GM12878 (cell line): ENCODE results near the gene SLC25A44. TPM values are rescaled to one million over a fixed set of nuclear protein-coding genes. Genes with fewer than 3 reads are reported as not detected.
A peak's percentile ranks its signal among the peaks of the same experiment; 100 is the strongest.

Source experiments
- BHLHE40 ChIP-seq, 2 experiments: fragments of 450-650 bp in 1 of 2; IDR thresholded peaks; 2 replicates each; pipeline ENCODE4 v1.6.1; 2011 to 2017; ENCODE audit warnings: low read depth in 2 of 2, borderline replicate concordance in 1 of 2, improper control_type of control experiment in 1 of 2, low read length in 1 of 2, mild to moderate bottlenecking in 1 of 2
- CHD4 ChIP-seq: fragments of 200-600 bp; sonication (generic); IDR thresholded peaks from 2 replicates; pipeline ENCODE4 v1.6.1; 2016; ENCODE audit warnings: mild to moderate bottlenecking
- CUX1 ChIP-seq: IDR thresholded peaks from 2 replicates; pipeline ENCODE4 v1.6.1; 2012; ENCODE audit warnings: improper control_type of control experiment, low read depth, low read length; ENCODE audit not compliant: insufficient replicate concordance
- HDGF ChIP-seq: fragments of 450-650 bp; IDR thresholded peaks from 2 replicates; pipeline ENCODE4 v1.6.1; 2016; ENCODE audit warnings: antibody characterized with exemption
- IRF5 ChIP-seq: fragments of 450-650 bp; IDR thresholded peaks from 2 replicates; pipeline ENCODE4 v1.6.1; 2017; ENCODE audit warnings: borderline replicate concordance
- KLF5 ChIP-seq: fragments of 450-650 bp; IDR thresholded peaks from 2 replicates; pipeline ENCODE4 v1.6.1; 2014; ENCODE audit warnings: mild to moderate bottlenecking; ENCODE audit not compliant: partially characterized antibody
- NR2C1 ChIP-seq: fragments of 450-650 bp; IDR thresholded peaks from 2 replicates; pipeline ENCODE4 v1.6.1; 2017; ENCODE audit warnings: antibody characterized with exemption, mild to moderate bottlenecking, moderate library complexity
- POU2F2 ChIP-seq: IDR thresholded peaks from 3 replicates; pipeline ENCODE4 v1.6.1; 2011; ENCODE audit warnings: low read depth, mild to moderate bottlenecking, low read length, borderline replicate concordance
- RELA ChIP-seq: fragments of 450-650 bp; IDR thresholded peaks from 2 replicates; pipeline ENCODE4 v1.8.0; 2014; ENCODE audit warnings: borderline replicate concordance; ENCODE audit not compliant: partially characterized antibody
- SIN3A ChIP-seq: IDR thresholded peaks from 2 replicates; pipeline ENCODE4 v1.6.1; 2012; ENCODE audit warnings: low read depth, low read length, improper control_type of control experiment
- SMC3 ChIP-seq: IDR thresholded peaks from 2 replicates; pipeline ENCODE4 v1.6.1; 2011; ENCODE audit warnings: low read length, improper control_type of control experiment, borderline replicate concordance
- STAT3 ChIP-seq: IDR thresholded peaks from 2 replicates; pipeline ENCODE4 v1.6.1; 2011; ENCODE audit warnings: low read depth, low read length, improper control_type of control experiment
- TBL1XR1 ChIP-seq: IDR thresholded peaks from 2 replicates; pipeline ENCODE4 v1.6.1; 2012; ENCODE audit warnings: low read depth, low read length, improper control_type of control experiment
- YY1 ChIP-seq: IDR thresholded peaks from 2 replicates; pipeline ENCODE4 v1.6.1; 2011; ENCODE audit warnings: low read depth, mild to moderate bottlenecking, low read length
- polyA plus RNA-seq, 11 experiments: library from polyadenylated mRNA; depleted of rRNA in 4 of 11; unstranded in 6 of 11; stranded (reverse) in 5 of 11; fragments of >200 nt; fragmentation: Nextera tagmentation in 4 of 11; fragmentation: Illumina TruSeq in 1 of 11; extraction: Ambion mirVana in 4 of 11; extraction: Trizol in 1 of 11; gene quantifications; 1 replicate in 1 of 11; 2 replicates in 10 of 11; pipeline versions ENCODE4 v1.2.1 to v1.2.3, GENCODE V29; 2011 to 2016; ENCODE audit warnings: inconsistent platforms in 2 of 11, missing spikeins in 2 of 11, low read depth in 1 of 11
- total RNA-seq, 4 experiments: library from RNA; depleted of rRNA in 3 of 4; stranded (reverse); fragments of >200 nt in 3 of 4; fragmentation: Illumina TruSeq in 1 of 4; extraction: Trizol in 1 of 4; gene quantifications; 2 replicates each; pipeline versions ENCODE4 v1.2.1 to v1.2.3, GENCODE V29; 2013 to 2021
- TF ChIP-seq, protein P1 (sequence below): fragments of 450-650 bp; formaldehyde crosslinking; IDR thresholded peaks from 2 replicates; pipeline ENCODE4 v1.5.0; 2022; ENCODE audit warnings: mild to moderate bottlenecking, missing genetic modification characterization
- TF ChIP-seq, protein P2 (sequence below): fragments of 450-650 bp; IDR thresholded peaks from 2 replicates; pipeline ENCODE4 v1.6.1; 2016; ENCODE audit warnings: mild to moderate bottlenecking

The SLC25A44 gene
- total and polyA plus RNA-seq, 10 of the 15 experiments (the other 5 are each of a cell fraction or from before 2014, with no cell fraction given): 7.1 to 43.3 (median 30.4) TPM

DNA sequence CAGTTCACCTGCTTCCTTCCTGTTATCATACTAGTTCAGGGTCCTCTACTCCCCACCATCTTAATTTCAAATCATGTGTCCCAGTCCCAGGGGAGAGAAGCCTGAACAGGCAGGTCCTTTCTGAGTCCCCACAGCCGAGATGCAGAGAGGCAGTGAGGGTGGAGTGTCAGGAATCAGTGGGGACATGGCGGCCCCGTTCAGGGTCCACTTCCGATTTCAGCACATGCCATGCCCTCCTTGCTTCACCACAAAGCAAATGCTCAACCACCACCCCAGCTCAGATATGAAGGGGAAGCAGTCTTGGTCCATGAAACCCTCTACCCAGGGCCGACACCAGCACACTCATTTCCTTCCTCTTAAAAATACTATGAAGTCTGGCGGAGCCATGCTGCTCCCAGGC, 45.7 kb upstream of the SLC25A44 start (continued):
- TF ChIP-seq CUX1 (no peak), IRF5 (no peak), SMC3 (no peak), HDGF (no peak), BHLHE40 (IDR thresholded peaks at IDR 0.05; ENCODE audit: borderline replicate concordance in 1 of 2, low read depth in 2 of 2, low read length in 1 of 2) (peak; percentile 40 to 80; a peak in 2 of 4 replicates), STAT3 (no peak), KLF5 (no peak), TBL1XR1 (no peak), CHD4 (no peak), SIN3A (no peak), RELA (no peak), YY1 (peak; percentile 65; the same call in 1 of the 2 replicates), NR2C1 (no peak), POU2F2 (peak; percentile 11; the same call in 1 of the 3 replicates)
- TF ChIP-seq, protein P1, sequence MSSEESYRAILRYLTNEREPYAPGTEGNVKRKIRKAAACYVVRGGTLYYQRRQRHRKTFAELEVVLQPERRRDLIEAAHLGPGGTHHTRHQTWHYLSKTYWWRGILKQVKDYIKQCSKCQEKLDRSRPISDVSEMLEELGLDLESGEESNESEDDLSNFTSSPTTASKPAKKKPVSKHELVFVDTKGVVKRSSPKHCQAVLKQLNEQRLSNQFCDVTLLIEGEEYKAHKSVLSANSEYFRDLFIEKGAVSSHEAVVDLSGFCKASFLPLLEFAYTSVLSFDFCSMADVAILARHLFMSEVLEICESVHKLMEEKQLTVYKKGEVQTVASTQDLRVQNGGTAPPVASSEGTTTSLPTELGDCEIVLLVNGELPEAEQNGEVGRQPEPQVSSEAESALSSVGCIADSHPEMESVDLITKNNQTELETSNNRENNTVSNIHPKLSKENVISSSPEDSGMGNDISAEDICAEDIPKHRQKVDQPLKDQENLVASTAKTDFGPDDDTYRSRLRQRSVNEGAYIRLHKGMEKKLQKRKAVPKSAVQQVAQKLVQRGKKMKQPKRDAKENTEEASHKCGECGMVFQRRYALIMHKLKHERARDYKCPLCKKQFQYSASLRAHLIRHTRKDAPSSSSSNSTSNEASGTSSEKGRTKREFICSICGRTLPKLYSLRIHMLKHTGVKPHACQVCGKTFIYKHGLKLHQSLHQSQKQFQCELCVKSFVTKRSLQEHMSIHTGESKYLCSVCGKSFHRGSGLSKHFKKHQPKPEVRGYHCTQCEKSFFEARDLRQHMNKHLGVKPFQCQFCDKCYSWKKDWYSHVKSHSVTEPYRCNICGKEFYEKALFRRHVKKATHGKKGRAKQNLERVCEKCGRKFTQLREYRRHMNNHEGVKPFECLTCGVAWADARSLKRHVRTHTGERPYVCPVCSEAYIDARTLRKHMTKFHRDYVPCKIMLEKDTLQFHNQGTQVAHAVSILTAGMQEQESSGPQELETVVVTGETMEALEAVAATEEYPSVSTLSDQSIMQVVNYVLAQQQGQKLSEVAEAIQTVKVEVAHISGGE (CRISPR knock-in tag): no peak
- TF ChIP-seq, protein P2, sequence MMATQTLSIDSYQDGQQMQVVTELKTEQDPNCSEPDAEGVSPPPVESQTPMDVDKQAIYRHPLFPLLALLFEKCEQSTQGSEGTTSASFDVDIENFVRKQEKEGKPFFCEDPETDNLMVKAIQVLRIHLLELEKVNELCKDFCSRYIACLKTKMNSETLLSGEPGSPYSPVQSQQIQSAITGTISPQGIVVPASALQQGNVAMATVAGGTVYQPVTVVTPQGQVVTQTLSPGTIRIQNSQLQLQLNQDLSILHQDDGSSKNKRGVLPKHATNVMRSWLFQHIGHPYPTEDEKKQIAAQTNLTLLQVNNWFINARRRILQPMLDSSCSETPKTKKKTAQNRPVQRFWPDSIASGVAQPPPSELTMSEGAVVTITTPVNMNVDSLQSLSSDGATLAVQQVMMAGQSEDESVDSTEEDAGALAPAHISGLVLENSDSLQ: no peak
